Skin of body (tissue), 2 donors: ENCODE results near the gene SERPINI2. TPM values are rescaled to one million over a fixed set of nuclear protein-coding genes. Genes with fewer than 3 reads are reported as not detected.
A peak's percentile ranks its signal among the peaks of the same experiment; 100 is the strongest.

Experiments used
- DNase-seq: peaks from one replicate; lab custom pipeline; 2025; lab: John Stamatoyannopoulos, UW
- total RNA-seq: library from RNA; depleted of rRNA; stranded (reverse); fragments of >200 nt; gene quantifications from one replicate; pipeline ENCODE4 v1.2.3, GENCODE V29; 2014

The SERPINI2 gene, protein sequence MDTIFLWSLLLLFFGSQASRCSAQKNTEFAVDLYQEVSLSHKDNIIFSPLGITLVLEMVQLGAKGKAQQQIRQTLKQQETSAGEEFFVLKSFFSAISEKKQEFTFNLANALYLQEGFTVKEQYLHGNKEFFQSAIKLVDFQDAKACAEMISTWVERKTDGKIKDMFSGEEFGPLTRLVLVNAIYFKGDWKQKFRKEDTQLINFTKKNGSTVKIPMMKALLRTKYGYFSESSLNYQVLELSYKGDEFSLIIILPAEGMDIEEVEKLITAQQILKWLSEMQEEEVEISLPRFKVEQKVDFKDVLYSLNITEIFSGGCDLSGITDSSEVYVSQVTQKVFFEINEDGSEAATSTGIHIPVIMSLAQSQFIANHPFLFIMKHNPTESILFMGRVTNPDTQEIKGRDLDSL
- not detected for total RNA-seq

GRCh38 chr3:167473863-167474262 is at the start of gene SERPINI2:
SERPINI2 (minus strand) TSS chr3:167474042; CDS start chr3:167471834, 2,208 bp downstream.
- no peak for DNase-seq

GRCh38 chr3:167521006-167521355 is 47.1 kb upstream of the SERPINI2 start:
- no peak for DNase-seq

DNA sequence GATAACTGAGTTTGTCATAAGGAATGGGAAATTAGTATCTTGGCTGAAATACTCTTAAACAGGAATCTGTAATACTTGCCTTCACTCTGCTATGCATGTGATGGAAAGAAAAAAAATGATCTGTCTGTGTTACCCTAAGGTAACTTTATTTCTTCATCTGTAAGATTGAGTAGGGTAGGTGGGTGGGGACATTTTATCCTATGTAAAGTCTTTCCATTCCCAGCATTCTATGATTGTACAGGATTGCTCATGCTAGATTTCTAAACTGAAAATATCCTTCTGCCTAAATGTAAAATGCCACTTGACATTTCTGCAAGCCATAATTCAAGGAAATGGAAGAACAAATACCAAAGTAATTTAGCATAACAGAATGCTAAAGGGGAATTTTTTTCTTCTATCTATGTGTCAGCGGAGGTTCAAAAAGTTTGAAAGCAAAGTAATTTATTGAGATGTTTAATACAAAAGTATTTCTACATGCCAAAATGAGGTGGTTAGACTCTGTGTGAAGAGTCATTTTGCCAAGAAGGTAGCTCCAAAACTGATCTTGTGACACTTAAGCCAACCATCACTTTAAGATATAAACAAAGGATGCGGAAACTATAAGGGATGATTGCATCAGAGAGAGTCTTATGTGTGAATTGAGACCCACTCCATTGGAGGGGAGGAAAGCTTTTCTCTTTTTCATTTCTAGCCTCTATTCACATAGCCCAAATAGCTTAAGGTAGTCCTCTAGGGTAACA is 46.6 kb upstream of the SERPINI2 start:
- DNase-seq: no peak

DNA sequence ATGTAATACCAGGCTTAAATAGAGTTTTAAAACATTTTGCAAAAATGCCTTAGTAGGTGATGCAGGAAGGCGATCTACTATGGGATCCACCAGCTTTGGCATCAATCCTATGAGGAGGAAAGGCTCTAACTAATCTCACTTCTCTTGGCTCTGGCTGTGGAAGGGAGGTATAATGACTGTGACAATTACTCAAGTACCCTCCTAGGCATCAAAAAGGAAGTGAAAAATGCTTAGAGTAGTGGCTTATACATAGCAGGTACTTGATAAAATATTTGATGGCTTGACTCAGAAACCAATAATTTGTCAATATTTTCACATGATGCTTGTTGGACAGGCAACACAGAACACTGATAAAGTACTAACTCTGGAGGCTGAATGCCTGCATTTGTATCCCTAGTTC is 34.1 kb upstream of the SERPINI2 start:
- DNase-seq: no peak

- no peak for DNase-seq
These were observed 28.6 kb upstream of the SERPINI2 start for GRCh38 chr3:167502401-167502800.

GRCh38 chr3:167501941-167502340 is 28.1 kb upstream of the SERPINI2 start:
- DNase-seq: no peak

DNA sequence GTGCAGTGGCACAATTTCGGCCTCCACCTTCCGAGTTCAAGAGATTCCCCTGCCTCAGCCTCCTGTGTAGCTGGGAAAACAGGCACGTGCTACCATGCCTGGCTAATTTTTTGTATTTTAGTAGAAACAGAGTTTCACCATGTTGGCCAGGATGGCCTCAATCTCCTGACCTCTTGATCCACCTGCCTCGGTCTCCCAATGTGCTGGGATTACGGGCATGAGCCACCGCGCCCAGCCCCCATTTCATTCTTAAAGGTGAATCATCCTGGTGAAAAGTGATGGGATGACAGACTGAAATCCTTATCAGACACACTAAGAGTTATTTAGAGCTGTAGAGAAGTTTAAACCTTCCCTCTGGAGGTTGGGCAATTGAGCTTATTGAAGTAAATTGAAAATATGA is 24.1 kb upstream of the SERPINI2 start:
- DNase-seq: no peak

DNA sequence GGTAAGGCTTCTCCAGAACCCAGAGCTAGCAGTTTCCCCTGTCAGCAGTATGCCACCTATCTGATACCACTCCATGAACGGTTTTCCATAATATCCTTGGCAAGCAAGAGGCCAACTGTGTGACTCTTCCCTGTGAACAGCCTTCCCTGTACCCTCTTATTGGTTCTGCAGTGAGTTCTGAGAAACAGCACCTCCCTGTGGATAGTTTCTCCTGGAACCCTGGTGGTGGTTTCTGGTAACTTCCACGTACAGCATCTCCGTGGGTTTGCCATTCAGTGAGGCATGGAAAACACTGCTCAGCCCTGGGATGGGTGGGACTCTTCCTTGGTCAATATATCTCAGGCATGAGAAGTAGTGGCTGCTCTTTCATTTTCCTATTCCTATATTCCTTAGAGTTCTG is 19.4 kb upstream of the SERPINI2 start:
- DNase-seq: no peak

DNA sequence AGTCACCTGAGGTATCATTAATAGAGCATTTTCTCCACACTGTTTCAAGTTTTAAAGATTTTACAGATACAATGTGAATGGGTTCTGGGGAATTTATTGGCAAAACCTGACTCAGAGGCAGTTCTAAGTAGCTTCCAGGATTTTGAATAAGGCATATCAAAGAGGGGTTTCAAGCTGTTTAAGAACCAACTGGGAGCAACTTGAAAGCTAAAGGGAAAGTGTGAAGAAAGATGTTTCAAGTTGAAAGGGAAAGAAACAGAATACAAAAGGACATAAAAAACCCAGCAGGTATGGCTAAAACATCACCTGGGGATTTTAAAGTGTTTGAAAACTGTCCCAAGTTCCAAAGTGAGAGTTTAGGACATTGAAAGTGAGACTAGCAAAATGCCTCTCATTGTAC is 17.8 kb upstream of the SERPINI2 start:
- no peak for DNase-seq

- DNase-seq: no peak
These were observed 15.7 kb upstream of the SERPINI2 start for GRCh38 chr3:167489571-167489970.

DNA sequence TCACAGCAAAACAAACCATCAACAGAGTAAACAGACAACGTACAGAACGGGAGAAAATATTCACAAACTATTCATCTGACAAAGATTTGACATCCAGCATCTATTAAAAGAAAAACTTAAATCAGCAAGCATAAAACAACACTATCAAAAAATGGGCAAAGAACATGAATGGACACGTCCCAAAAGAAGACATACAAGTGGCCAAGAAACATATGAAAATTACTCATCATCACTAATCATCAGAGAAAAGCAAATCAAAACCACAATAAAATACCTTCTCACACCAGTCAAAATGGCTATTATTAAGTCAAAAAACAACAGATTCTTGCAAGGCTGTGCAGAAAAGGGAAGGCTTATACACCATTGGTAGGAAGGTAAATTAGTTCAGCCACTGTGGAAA is 13.7 kb upstream of the SERPINI2 start:
- no peak for DNase-seq

GRCh38 chr3:167484551-167484950 is 10.7 kb upstream of the SERPINI2 start:
- DNase-seq: no peak

- DNase-seq: no peak
These were observed 10.1 kb upstream of the SERPINI2 start for GRCh38 chr3:167483708-167484475.

DNA sequence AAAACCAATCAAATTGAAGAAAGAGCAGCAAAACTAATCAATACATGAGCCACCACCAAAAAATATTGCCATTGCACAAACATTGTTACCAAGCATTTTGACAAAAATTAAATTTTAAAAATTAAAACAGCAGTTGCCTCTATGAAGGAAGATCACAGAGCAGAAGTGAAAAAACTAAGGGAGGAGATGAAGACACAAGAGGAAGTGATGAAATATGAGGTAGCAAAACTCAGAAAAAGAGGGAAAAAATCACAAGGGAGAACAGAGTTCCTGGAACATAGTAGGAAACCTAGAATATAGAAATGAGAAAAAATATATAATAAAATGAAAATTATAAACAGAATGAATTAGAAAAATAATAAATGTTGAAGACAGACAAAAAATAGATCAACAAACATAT is 7.3 kb upstream of the SERPINI2 start:
- DNase-seq: no peak

GRCh38 chr3:167480748-167481147 is 6.9 kb upstream of the SERPINI2 start:
- no peak for DNase-seq

DNA sequence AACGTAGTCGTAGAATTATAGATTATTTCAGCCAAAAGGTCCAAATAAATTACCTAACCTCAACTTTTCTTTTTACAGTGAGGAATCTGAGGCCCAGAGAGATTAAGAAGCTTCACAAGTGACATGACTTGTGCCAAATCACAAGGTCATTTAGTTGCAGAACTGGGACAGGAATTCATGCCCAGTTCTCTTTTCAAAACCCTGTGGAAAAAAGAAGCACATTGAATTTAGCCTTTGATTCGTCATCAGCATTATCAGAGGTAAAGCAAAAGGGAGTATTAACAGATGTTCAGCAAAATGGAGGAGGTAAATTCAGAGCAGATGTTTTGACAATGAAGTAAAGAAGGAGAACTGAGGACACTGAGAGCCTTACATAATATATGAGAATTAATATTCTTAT is 4.5 kb downstream of the SERPINI2 start:
- DNase-seq: peak; percentile 15

GRCh38 chr3:167467848-167468611 is 5.8 kb downstream of the SERPINI2 start:
- DNase-seq: no peak

- no peak for DNase-seq
These were observed 6.9 kb downstream of the SERPINI2 start for GRCh38 chr3:167466966-167467365.

DNA sequence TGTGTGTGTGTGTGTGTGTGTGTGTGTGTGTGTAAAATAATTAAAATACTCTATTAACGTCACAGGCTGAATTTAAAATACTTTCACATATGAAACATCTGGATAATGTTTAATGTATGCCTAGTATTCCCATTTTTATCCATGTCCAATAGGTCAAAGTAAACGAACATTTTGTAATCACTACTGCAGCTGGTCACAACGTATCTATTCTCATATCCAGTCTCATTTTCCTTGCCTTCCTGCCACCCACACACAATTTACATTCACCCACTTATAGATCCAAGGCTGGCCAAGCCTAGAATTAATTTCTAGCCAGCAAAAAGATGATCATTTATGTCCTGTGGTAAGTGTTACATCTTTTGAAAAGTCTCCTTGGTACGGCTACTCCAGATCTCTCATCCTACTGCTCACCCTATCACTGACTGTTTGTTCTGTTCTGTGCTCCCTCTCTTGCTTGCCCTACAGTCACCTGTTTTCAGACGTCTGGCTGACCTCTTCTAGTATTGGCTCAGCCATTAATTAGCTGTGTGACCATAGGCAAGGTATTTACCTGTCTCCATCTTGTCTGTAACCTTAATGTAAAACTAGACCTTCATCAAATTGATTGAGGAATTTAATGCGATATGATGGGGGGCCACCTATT is 17.6 kb downstream of the SERPINI2 start:
- DNase-seq: no peak

- DNase-seq: no peak
These were observed 20.0 kb downstream of the SERPINI2 start for GRCh38 chr3:167453815-167454214.

DNA sequence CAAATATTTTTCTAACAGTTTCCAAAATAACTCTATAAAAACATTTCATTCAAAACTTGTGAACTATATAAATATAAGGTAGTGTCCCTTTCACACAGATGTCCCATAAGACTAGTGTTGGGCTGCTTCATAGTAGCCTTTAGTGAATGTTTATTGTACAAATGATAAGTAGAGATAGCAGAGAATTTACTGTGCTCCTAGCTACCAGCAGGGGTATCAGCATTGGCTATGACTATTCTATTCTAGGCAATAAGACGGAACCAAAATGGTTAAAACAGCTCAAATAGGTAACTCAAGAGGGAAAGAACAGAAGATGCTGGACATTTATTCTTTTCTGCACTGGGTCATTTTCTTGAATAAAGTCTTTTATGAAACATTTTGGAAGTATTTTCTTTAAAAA is 22.6 kb downstream of the SERPINI2 start:
- DNase-seq: no peak
